GM12878 (cell line): ENCODE measurements around the gene ETHE1. TPM values are rescaled to one million over a fixed set of nuclear protein-coding genes. Genes with fewer than 3 reads are reported as not detected.

Experiments
- ATAC-seq: fragments of 200-7000 bp; cut with Tn5 transposase; 3 replicates; pipeline ENCODE4 v1.9.1; 2020; ENCODE audit warnings: mild to moderate bottlenecking, moderate library complexity
- BruUV-seq: library from RNA; stranded (reverse); fragments of 400-500 nt; replicated peaks from 2 replicates; lab custom pipeline; 2021; lab: Mats Ljungman, UMichigan
- CTCF ChIA-PET: fragments of 300-600 bp; sonication (Branson Sonifier 250); formaldehyde crosslinking; extraction: SDS; loops from one replicate; lab custom pipeline; 2021; ENCODE audit warnings: inconsistent platforms; lab: Yijun Ruan, JAX
- POLR2A ChIA-PET: fragments of 350-600 bp; formaldehyde crosslinking; extraction: SDS; loops from one replicate; lab custom pipeline; 2021; ENCODE audit warnings: inconsistent platforms; lab: Charles Lee
- RAD21 ChIA-PET: fragments of 300-600 bp; sonication (Branson Sonifier 250); formaldehyde crosslinking; loops from one replicate; lab custom pipeline; 2023; ENCODE audit warnings: antibody characterized with exemption; ENCODE audit not compliant: unreplicated experiment; lab: Charles Lee
- SMC1A ChIA-PET: fragments of 300-600 bp; sonication (Branson Sonifier 250); formaldehyde crosslinking; loops from one replicate; lab custom pipeline; 2023; ENCODE audit not compliant: unreplicated experiment, uncharacterized antibody; lab: Charles Lee
- DNase-seq: peaks from one replicate; pipeline ENCODE4 v3.0.0-alpha.2; 2011; ENCODE audit warnings: low read depth, low spot score
- FAIRE-seq: peaks from 3 replicates; lab custom pipeline; 2011; peaks lifted over from hg19 to GRCh38; lab: Jason Lieb, UNC
- H2AFZ ChIP-seq: 2 replicates; pipeline ENCODE4 v1.6.0; 2011; ENCODE audit warnings: low read depth, low read length, control low read depth; ENCODE audit not compliant: control insufficient read depth
- H3K27ac ChIP-seq: 2 replicates; pipeline ENCODE4 v1.5.1; 2011; ENCODE audit warnings: control low read depth; ENCODE audit not compliant: control insufficient read depth, insufficient read depth
- H3K27me3 ChIP-seq, 2 experiments: replicated peaks in 1 of 2; 2 replicates each; pipeline versions ENCODE4 v1.6.0 to v1.6.1; 2011; ENCODE audit warnings: low read length in 1 of 2; ENCODE audit not compliant: control insufficient read depth in 2 of 2, insufficient read depth in 2 of 2
- H3K36me3 ChIP-seq, 2 experiments: 2 replicates each; pipeline ENCODE4 v1.5.1; 2011; ENCODE audit warnings: low read length in 1 of 2; ENCODE audit not compliant: control insufficient read depth in 2 of 2, insufficient read depth in 2 of 2
- H3K4me1 ChIP-seq: 2 replicates; pipeline ENCODE4 v1.6.1; 2011; ENCODE audit warnings: mild to moderate bottlenecking, low read length, moderate library complexity, mixed read lengths; ENCODE audit not compliant: control insufficient read depth, insufficient read depth
- H3K4me2 ChIP-seq: 2 replicates; pipeline ENCODE4 v1.6.0; 2011; ENCODE audit warnings: control low read depth; ENCODE audit not compliant: control insufficient read depth, insufficient read depth
- H3K4me3 ChIP-seq: fragments of 200-600 bp; sonication (generic); 2 replicates; pipeline ENCODE4 v1.5.1; 2016
- H3K79me2 ChIP-seq: 2 replicates; pipeline ENCODE4 v1.6.0; 2011; ENCODE audit warnings: low read length; ENCODE audit not compliant: control insufficient read depth, insufficient read depth
- H3K9ac ChIP-seq: 2 replicates; pipeline ENCODE4 v1.8.0; 2011; ENCODE audit warnings: low read length, control low read depth, mixed read lengths; ENCODE audit not compliant: control insufficient read depth, insufficient read depth
- H3K9me3 ChIP-seq: replicated peaks from 3 replicates; pipeline ENCODE4 v1.5.1; 2011; ENCODE audit warnings: mild to moderate bottlenecking, low read length; ENCODE audit not compliant: control insufficient read depth, insufficient read depth
- H4K20me1 ChIP-seq: 2 replicates; pipeline ENCODE4 v1.6.0; 2011; ENCODE audit not compliant: control insufficient read depth, insufficient read depth
- CBX3 ChIP-seq: fragments of 200-600 bp; sonication (generic); IDR thresholded peaks from 2 replicates; pipeline ENCODE4 v1.6.1; 2016; ENCODE audit warnings: low read depth, borderline replicate concordance
- CBX5 ChIP-seq: sonication (generic); IDR thresholded peaks from 2 replicates; pipeline ENCODE4 v1.6.1; 2016; ENCODE audit warnings: low read depth, moderate library complexity, mild to moderate bottlenecking, inconsistent platforms
- CREM ChIP-seq: IDR thresholded peaks from 2 replicates; pipeline ENCODE4 v1.6.1; 2014; ENCODE audit warnings: antibody characterized with exemption, low read depth
- DPF2 ChIP-seq: fragments of 450-650 bp; IDR thresholded peaks from 2 replicates; pipeline ENCODE4 v1.6.1; 2017; ENCODE audit warnings: mild to moderate bottlenecking
- PAX8 ChIP-seq: fragments of 450-650 bp; IDR thresholded peaks from 2 replicates; pipeline ENCODE4 v1.6.1; 2017; ENCODE audit warnings: mild to moderate bottlenecking, moderate library complexity
- SMARCA5 ChIP-seq: fragments of 450-650 bp; IDR thresholded peaks from 2 replicates; pipeline ENCODE4 v1.6.1; 2017; ENCODE audit warnings: mild to moderate bottlenecking
- STAT1 ChIP-seq: fragments of 450-650 bp; conservative IDR thresholded peaks from 2 replicates; pipeline ENCODE4 v1.6.1; 2014; ENCODE audit warnings: antibody characterized with exemption, mild to moderate bottlenecking
- ZNF217 ChIP-seq: fragments of 450-650 bp; IDR thresholded peaks from 2 replicates; pipeline ENCODE4 v1.6.1; 2017; ENCODE audit warnings: antibody characterized with exemption, mild to moderate bottlenecking
- whole genome bisulfite sequencing: methylation state at CpG from one replicate; pipeline ENCODE4 v1.1.6; 2016; ENCODE audit warnings: low lambda C conversion rate; ENCODE audit not compliant: insufficient replicate concordance, insufficient coverage; ENCODE audit errors: missing lambda C conversion rate; 5-methylcytosine and 5-hydroxymethylcytosine counted together
- in situ Hi-C: fragments of 300-500 bp; cut with MboI; formaldehyde crosslinking; loops from 9 replicates; pipeline ENCODE4 v1.14.3; 2018; ENCODE audit warnings: mixed read lengths
- intact Hi-C: fragments of 100-400 bp; cut with micrococcal nuclease; formaldehyde crosslinking; loops from one replicate; pipeline ENCODE4 v1.14.2; 2022; ENCODE audit not compliant: unreplicated experiment
- polyA plus RNA-seq, 11 experiments: library from polyadenylated mRNA; depleted of rRNA in 4 of 11; unstranded in 6 of 11; stranded (reverse) in 5 of 11; fragments of >200 nt; fragmentation: Nextera tagmentation in 4 of 11; fragmentation: Illumina TruSeq in 1 of 11; extraction: Ambion mirVana in 4 of 11; extraction: Trizol in 1 of 11; gene quantifications; 1 replicate in 1 of 11; 2 replicates in 10 of 11; pipeline versions ENCODE4 v1.2.1 to v1.2.3, GENCODE V29; 2011 to 2016; ENCODE audit warnings: inconsistent platforms in 2 of 11, missing spikeins in 2 of 11, low read depth in 1 of 11
- total RNA-seq, 4 experiments: library from RNA; depleted of rRNA in 3 of 4; stranded (reverse); fragments of >200 nt in 3 of 4; fragmentation: Illumina TruSeq in 1 of 4; extraction: Trizol in 1 of 4; gene quantifications; 2 replicates each; pipeline versions ENCODE4 v1.2.1 to v1.2.3, GENCODE V29; 2013 to 2021
- TF ChIP-seq, protein P1 (sequence below): fragments of 450-650 bp; IDR thresholded peaks from 2 replicates; pipeline ENCODE4 v1.6.1; 2017; ENCODE audit warnings: mild to moderate bottlenecking, low read depth, inconsistent platforms; ENCODE audit not compliant: poor library complexity, severe bottlenecking
- TF ChIP-seq, protein P2 (sequence below): fragments of 450-650 bp; IDR thresholded peaks from 2 replicates; pipeline ENCODE4 v1.6.1; 2016; ENCODE audit warnings: mild to moderate bottlenecking

Gene ETHE1
- total and polyA plus RNA-seq, 10 of the 15 experiments (the other 5 are each of a cell fraction or from before 2014, with no cell fraction given), result 22.1 to 155 (median 52.7) TPM

DNA sequence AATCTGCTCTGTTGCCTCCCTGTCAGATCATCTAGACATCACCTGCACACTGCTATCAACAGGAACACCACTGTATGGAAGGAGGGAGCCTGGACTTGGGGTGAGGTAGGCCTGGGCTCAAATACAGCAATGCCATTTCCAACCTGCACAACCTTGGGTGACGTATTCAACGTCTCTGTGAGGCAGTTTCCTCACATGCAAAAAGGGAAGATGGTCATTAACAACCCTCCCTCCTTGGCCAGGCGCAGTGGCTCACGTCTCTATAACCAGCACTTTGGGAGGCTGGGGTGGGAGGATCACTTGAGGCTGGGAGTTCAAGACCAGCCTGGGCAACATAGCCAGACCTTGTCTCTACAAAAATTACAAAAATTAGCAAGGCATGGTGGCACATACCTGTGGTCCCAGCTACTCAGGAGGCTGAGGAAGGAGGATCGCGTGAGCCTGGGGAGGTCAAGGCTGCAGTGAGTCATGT lies 35.3 kb upstream of the ETHE1 start:
- Histone ChIP-seq H3K4me3 (no peak overlapping the region), H4K20me1 (no peaks in the 10 kb centered on the region), H3K9ac (no peak overlapping the region), H3K27me3 (no peaks in the 10 kb centered on the region), H3K4me1 (peaks cover 12% of the 10 kb centered on the region), H3K79me2 (no peaks in the 10 kb centered on the region), H2AFZ (no peak overlapping the region; the same call in 1 of the 2 replicates), H3K4me2 (peak overlapping the region; percentile 34), H3K9me3 (no peaks in the 10 kb centered on the region), H3K36me3 (no peaks in the 10 kb centered on the region; a peak in 1 of 4 replicates), H3K27ac (peak overlapping the region; percentile 62)
- RAD21 ChIA-PET, result interaction anchor here (1.8 kb wide), 1 partner anchor 32 kb away, joined by 11 read pairs; no protein-coding TSS in a partner anchor
- no peak for DNase-seq
- no peak for ATAC-seq
- SMC1A ChIA-PET, result no interaction called here
- in situ Hi-C loops (no loop called here), intact Hi-C loops (no loop called here)
- 36% methylated on average over 6 of the region's 6 CpGs for WGBS
- no peak for FAIRE-seq
- TF ChIP-seq CBX3 (no peak), SMARCA5 (peak; percentile 87), ZNF217 (peak; percentile 20; the same call in 1 of the 2 replicates), CREM (no peak)
- CTCF ChIA-PET, result interaction anchor here (0.6 to 2.3 kb wide), 3 partner anchors 32 to 163 kb away, joined by 3 to 13 read pairs (median 3); partner anchors contain the start of gene ZNF576
- POLR2A ChIA-PET, result interaction anchor here (0.9 kb wide), 1 partner anchor 37 kb away, joined by 10 read pairs; no protein-coding TSS in a partner anchor
- BruUV-seq, result no TSS peak

DNA sequence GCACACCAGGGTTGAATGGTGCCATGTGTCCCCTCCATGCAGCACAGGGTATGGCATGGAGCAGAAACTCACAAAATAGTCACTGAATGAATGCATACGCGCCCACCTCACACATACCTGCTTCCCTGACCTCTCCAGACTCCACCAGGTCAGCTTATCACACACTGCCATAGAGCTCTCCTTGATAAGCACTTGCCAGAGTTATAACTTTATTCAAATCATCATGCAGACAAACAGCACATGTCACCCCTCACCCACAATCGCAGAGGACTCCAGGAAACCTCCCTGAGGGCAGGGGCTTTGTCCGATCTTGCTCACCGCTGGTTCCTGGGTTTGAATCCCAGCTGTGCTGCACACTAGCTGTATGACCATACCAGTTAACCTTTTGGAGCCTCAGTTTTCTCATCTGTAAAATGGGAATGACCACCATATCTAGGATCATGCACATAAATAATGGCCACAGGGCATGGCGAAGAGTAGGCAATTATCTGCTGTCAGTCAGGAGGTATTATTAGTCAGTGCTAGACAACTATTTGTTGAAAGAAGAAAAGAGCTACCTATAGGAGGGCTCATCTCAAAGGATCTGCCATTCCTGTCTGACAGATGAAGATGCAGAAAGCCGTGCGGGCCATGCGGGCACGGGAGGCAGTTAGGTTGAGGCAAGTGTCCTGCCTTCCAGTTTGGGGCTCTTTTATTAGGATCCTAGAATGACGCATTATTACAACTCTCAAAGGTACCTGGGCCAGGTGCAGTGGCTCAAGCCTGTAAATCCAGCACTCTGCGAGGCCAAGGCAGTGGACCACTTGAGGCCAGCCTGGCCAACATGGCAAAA lies 34.4 kb upstream of the ETHE1 start:
- ChIA-PET CTCF (interaction anchor here (0.6 to 10.1 kb wide), 6 partner anchors 10 to 253 kb away, joined by 3 to 99 read pairs (median 4); partner anchors contain the start of genes PINLYP, XRCC1 and ZNF576), RAD21 (interaction anchor here (1.8 kb wide), 1 partner anchor 33 kb away, joined by 11 read pairs; no protein-coding TSS in a partner anchor), SMC1A (interaction anchor here (0.6 to 1.5 kb wide), 2 partner anchors 25 to 27 kb away, joined by 3 to 4 read pairs; no protein-coding TSS in a partner anchor), POLR2A (interaction anchor here (1.2 kb wide), 1 partner anchor 28 kb away, joined by 5 read pairs; no protein-coding TSS in a partner anchor)
- Histone ChIP-seq H3K4me3 (no peak overlapping the region), H3K27me3 (no peaks in the 10 kb centered on the region), H3K9me3 (no peaks in the 10 kb centered on the region), H2AFZ (no peak overlapping the region), H3K36me3 (no peaks in the 10 kb centered on the region; a peak in 1 of 4 replicates), H3K9ac (no peak overlapping the region), H3K4me2 (no peak overlapping the region), H3K4me1 (peaks cover 12% of the 10 kb centered on the region)
- no peak for DNase-seq
- no peak for FAIRE-seq
- 94% methylated on average over 12 of the region's 12 CpGs for WGBS
- BruUV-seq, result no TSS peak
- intact Hi-C loops, result no loop called here
- ATAC-seq, result no peak
- in situ Hi-C loops, result no loop called here
- TF ChIP-seq, protein P1, sequence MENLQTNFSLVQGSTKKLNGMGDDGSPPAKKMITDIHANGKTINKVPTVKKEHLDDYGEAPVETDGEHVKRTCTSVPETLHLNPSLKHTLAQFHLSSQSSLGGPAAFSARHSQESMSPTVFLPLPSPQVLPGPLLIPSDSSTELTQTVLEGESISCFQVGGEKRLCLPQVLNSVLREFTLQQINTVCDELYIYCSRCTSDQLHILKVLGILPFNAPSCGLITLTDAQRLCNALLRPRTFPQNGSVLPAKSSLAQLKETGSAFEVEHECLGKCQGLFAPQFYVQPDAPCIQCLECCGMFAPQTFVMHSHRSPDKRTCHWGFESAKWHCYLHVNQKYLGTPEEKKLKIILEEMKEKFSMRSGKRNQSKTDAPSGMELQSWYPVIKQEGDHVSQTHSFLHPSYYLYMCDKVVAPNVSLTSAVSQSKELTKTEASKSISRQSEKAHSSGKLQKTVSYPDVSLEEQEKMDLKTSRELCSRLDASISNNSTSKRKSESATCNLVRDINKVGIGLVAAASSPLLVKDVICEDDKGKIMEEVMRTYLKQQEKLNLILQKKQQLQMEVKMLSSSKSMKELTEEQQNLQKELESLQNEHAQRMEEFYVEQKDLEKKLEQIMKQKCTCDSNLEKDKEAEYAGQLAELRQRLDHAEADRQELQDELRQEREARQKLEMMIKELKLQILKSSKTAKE, result no peak
- TF ChIP-seq PAX8 (no peak), STAT1 (no peak), CBX5 (no peak), DPF2 (no peak)
- TF ChIP-seq, protein P2, sequence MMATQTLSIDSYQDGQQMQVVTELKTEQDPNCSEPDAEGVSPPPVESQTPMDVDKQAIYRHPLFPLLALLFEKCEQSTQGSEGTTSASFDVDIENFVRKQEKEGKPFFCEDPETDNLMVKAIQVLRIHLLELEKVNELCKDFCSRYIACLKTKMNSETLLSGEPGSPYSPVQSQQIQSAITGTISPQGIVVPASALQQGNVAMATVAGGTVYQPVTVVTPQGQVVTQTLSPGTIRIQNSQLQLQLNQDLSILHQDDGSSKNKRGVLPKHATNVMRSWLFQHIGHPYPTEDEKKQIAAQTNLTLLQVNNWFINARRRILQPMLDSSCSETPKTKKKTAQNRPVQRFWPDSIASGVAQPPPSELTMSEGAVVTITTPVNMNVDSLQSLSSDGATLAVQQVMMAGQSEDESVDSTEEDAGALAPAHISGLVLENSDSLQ, result no peak
- TF ChIP-seq, all 136 proteins: peak for 0
- H3K79me2 ChIP-seq, result no peaks in the 10 kb centered on the region
- no peaks in the 10 kb centered on the region for H4K20me1 ChIP-seq
- H3K27ac ChIP-seq, result no peak overlapping the region
